SKM-1 (cell line): ENCODE data around the gene ANGEL1.
A peak's percentile ranks its signal among the peaks of the same experiment; 100 is the strongest.

Experiments
- DNase-seq: peaks from one replicate; lab custom pipeline; 2025; ENCODE audit not compliant: unreplicated experiment; lab: John Stamatoyannopoulos, UW

ANGEL1 gene

GRCh38 chr14:76820700-76821099 lies 8.0 kb upstream of the ANGEL1 start:
- no peak for DNase-seq

- DNase-seq: no peak
Measured at GRCh38 chr14:76814726-76815645, 2.3 kb upstream of the ANGEL1 start.

GRCh38 chr14:76812093-76812421 lies 625 bp downstream of the ANGEL1 start:
- DNase-seq: no peak

- no peak for DNase-seq
Measured at GRCh38 chr14:76811561-76811960, 1.1 kb downstream of the ANGEL1 start.

GRCh38 chr14:76810953-76811400 lies 1.7 kb downstream of the ANGEL1 start:
- no peak for DNase-seq

GRCh38 chr14:76810525-76810924 lies 2.2 kb downstream of the ANGEL1 start:
- no peak for DNase-seq

- no peak for DNase-seq
Measured at GRCh38 chr14:76808990-76809389, 3.7 kb downstream of the ANGEL1 start.

GRCh38 chr14:76808011-76808410 lies 4.7 kb downstream of the ANGEL1 start:
- DNase-seq: no peak

- DNase-seq: no peak
Measured at GRCh38 chr14:76806446-76806845, 6.2 kb downstream of the ANGEL1 start.

- no peak for DNase-seq
Measured at GRCh38 chr14:76793956-76794355, 18.7 kb downstream of the ANGEL1 start.

GRCh38 chr14:76793324-76793723 lies 19.4 kb downstream of the ANGEL1 start:
- no peak for DNase-seq

- DNase-seq: no peak
Measured at GRCh38 chr14:76792422-76792821, 20.3 kb downstream of the ANGEL1 start.

- no peak for DNase-seq
Measured at GRCh38 chr14:76786601-76787000, 26.1 kb downstream of the ANGEL1 start.

GRCh38 chr14:76784881-76785280 lies 27.8 kb downstream of the ANGEL1 start:
- peak; percentile 14 for DNase-seq

- no peak for DNase-seq
Measured at GRCh38 chr14:76784266-76784874, 28.3 kb downstream of the ANGEL1 start.

GRCh38 chr14:76782885-76783566 lies 29.7 kb downstream of the ANGEL1 start:
- DNase-seq: no peak

GRCh38 chr14:76782115-76782884 lies 30.4 kb downstream of the ANGEL1 start:
- DNase-seq: no peak

- no peak for DNase-seq
Measured at GRCh38 chr14:76781648-76782051, 31.0 kb downstream of the ANGEL1 start.

GRCh38 chr14:76780875-76781647 lies 31.6 kb downstream of the ANGEL1 start:
- DNase-seq: no peak

GRCh38 chr14:76780360-76780759 lies 32.3 kb downstream of the ANGEL1 start:
- DNase-seq: no peak

GRCh38 chr14:76780058-76780345 lies 32.7 kb downstream of the ANGEL1 start:
- DNase-seq: no peak
